GM18505 (cell line): ENCODE results near the gene SAMM50.

Experiments used
- ATAC-seq: cut with Tn5 transposase; IDR thresholded peaks from one replicate; pipeline ENCODE4 v1.9.1; 2021; ENCODE audit not compliant: unreplicated experiment
- POLR2A ChIP-seq: IDR thresholded peaks from 4 replicates; pipeline ENCODE4 v1.6.1; 2011; ENCODE audit warnings: borderline replicate concordance; ENCODE audit not compliant: insufficient read depth, insufficient read length; ENCODE audit errors: extremely low read depth

The SAMM50 gene

DNA sequence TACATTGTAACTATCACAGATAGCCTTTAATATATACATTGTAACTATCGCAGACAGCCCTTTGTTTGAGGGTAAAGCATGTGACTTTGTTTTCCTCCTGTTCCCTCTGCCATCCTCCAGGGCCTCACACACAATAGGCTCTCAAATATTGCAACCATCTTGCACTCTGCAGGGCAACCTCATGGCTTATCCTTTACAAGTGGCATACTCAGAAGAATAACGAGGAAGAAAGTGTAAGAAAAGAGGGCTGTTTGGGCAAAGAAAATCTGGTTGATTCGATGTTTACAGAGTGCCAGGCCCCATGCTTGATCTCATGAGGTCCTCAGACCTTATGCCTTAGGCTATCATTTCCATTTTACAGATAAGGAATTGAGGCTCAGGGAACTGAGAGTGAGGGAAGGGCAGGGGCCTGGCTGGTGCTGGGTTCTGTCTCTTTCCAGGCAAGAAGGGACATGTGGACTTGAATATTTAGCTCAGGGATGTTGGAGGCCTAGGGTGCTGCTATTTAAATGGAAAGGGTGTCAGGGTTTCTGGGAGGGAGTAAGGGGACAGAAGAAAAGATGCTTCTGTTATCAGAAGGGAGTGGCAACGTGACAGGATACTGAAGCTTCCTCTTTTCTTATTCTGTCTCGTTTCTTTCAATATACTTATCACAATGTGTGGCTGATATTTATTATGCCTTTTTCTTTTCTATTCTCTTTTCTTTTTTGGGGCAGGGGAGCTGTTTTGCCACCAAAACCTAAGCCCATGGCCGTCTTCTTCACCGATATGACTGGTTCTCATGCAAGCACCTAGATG is 1.1 kb upstream of the SAMM50 start:
- no peak for ATAC-seq
- no peak for TF ChIP-seq POLR2A

DNA sequence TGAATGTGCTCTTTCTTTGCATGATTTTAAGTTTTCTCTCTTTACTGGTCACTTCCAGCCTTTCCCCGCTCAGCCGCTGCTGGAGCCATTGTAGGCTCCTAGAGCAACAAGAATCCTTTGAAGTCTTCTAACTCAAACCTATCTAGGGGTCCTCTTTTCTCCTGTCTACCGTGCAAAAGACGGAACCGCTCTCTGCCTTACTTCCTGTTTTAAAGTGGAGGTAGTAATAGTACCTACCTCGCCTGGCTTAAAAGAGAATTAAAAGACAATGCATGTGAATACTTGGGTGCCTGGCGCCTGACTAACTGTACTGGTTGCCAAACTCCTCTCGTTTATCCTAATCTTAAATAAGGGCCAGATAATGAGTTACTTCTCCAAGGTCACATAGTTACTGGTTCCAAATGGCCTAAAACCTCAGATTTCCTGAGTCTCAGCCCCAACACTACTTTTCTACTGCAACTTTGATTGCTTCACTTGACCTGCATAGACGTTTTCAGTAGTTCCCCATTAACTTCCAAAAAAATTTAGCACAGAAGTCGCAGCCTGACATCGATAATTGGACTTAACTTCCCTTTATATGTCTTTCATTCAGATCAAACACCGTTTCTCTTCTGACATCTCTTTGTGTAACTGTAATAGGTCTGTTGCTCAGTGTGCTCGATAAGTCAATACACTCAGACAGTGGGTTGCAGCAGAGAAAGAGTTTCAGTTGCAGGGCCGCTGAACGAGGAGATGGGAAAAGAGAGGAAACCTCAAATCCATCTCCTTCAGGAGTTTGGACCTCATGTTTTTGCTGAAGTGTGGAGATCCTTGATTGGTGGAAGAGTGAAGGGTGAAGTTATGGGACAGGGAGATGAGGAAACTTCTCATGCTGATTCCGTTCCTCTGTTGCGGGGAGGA is 891 bp downstream of the SAMM50 start:
- no peak for TF ChIP-seq POLR2A
- ATAC-seq: no peak

DNA sequence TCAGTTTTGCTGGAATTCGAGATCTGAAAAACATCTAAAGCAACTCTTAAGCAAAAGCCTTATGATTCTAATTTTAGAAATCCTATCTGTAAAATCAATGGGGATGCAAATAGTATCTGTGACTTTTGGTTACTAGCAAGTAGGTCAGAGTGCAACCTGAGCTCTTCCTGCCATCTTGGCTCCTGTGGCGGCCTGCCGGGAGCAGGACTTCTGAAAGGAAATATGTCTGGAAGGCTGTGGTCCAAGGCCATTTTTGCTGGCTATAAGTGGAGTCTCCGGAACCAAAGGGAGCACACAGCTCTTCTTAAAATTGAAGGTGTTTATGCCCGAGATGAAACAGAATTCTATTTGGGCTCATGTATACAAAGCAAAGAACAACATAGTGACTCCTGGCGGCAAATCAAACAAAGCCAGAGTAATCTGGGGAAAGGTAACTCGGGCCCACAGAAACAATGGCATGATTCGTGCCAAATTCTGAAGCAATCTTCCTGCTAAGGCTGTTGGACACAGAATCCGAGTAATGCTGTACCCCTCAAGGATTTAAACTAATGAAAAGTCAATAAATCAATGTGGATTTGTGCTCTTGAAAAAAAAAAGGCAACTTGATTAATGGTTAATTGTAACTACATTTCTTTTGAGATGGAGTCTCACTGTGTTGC is 1.7 kb downstream of the SAMM50 start:
- TF ChIP-seq POLR2A: no peak
- no peak for ATAC-seq

DNA sequence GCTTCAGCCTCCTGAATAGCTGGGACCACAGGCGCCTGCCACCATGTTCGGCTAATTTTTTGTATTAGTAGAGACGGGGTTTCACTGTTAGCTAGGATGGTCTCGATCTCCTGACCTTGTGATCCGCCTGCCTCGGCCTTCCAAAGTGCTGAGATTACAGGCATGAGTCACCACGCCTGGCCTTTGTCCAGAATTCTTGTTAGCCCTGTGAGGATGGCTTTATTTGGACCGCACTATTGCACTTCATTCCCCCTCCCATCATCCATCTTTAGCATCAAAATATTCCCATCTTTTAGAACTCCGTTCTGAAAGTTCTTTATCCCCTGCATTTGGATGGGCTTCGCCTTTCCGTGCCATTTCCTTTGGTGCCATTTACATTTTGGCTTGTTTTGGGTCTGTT is 2.6 kb downstream of the SAMM50 start:
- TF ChIP-seq POLR2A: no peak
- no peak for ATAC-seq

DNA sequence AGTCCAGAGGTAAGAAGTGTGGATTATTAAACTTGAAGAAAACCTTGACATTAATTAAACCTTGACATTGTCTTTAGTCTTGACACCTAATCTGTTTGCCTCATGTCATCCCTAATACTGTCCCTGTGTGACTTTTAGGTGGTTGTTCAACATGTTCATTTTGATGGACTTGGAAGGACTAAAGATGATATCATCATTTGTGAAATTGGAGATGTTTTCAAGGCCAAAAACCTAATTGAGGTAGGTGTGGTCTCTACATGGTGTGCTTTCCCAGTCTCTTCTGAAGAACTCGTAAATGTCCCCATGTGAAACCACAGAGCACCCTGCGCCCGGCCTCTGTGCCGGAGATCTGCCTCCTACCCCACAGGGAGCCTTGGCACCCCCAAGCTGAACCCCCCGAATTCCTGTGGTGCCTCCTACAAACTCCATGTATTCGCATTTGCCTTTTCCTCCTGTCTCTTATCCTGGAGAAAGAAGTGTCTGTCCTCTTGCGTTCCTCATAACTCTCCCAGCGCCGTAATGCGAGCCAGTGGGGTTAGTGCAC is 9.1 kb downstream of the SAMM50 start:
- TF ChIP-seq POLR2A: no peak
- no peak for ATAC-seq

DNA sequence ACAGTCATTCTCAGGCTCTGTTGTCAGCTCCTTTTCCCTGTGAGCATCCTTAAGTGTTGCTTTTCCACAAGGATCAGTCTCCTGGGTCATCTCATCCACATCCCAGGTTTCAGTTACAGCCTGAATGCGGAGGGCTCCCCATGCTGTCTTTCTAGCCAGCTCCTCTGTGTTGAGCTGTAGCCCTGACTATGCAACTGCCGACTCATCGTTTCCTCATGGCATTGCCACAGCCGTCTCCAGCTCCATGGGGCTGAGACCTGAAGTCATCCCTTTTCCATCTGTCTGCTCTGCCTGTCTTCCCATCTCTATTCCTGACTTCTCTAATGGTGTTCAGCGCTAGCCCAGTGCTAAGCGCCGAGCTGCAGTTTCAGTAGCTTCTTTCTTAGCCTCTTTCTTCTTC is 11.8 kb downstream of the SAMM50 start:
- no peak for ATAC-seq
- TF ChIP-seq POLR2A: no peak

DNA sequence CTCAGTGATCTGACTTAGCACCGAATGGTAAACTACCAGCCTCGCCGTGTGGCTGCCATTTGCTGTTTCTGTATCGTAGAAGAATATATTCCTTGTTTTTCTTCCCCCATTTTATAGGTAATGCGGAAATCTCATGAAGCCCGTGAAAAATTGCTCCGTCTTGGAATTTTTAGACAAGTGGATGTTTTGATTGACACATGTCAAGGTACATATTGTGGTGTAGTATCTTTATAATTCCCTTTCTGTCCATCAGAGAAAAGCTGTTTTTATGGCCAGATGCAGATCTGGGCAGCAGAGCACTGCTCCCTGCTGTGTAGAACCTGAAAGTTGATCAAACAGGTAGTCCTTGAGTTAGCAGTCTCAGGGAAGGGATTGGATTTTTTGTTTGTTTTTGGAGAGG is 13.4 kb downstream of the SAMM50 start:
- no peak for ATAC-seq
- TF ChIP-seq POLR2A: no peak

DNA sequence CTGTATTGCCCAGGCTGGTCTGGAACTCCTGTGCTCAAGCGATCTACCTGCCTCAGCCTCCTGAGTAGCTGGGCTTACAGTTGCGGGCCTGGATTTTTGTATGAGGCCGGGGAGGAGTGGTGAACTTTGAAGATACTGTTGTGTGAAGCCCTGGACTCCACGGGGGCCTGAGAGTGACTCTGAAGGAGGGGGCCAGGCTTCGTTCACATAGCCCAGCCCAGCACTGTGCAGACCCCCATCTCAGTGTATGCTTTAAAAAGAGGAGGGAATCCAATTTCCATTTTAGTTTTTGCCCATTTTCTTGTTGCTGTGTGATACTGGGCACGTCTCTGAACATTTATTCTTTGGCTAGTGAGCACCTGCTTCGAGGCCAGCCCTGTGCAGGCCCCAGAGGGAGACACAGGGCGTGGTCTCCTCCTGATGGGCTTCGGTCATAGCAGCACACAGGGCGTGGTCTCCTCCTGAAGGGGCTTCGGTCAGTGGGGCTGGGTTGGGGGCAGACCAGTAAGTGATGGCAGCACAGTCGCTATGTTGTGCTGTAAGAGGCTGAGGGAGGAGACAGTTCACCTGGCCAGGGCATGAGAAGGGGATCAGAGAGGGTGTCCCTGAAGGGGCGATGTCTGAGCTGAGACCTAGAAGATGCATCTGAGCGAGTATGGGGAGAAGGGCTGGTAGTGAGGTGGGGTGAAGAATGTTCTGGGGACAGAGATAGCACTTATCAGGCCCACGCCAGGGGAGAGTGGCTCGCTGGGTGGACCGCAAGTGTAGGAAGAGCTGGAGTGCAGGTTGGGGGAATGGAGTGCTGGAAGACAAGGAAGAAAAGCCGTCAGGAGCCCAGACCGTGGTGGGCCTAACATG is 14.0 kb downstream of the SAMM50 start:
- TF ChIP-seq POLR2A: no peak
- no peak for ATAC-seq

DNA sequence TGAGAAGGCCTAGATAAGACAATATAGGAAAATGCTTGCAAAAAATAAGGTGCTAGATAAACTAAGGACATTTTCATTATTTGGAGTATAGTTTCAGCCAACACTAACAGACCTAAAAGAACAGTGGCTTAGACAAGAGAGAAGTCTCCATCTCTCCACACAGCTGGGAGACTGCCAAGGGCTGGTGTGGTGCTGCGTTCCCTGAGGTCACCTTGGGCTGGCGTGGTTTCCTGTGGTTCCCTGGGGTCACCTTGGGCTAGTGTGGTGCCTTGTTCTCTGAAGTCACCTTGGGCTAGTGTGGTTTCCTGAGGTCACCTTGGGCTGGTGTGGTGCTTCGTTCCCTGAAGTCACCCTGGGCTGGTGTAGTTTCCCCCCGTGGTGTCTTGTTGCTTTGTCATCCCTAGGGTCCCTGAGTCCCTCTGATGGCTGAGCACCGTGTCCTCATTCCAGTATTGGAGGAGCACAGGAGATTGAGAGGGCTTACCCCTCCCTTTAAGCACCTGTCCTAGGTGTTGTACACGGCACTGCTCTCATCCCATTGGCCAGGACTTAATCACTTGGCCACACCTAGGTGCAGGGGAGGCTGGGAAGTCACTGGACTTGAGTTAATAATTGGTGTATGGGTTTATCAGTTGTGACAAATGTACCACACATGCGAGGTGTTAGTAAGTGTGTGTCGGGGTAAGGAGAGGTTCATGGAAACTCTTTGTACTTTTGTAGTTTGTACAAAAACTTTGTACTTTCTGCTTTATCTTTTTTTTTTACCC is 14.9 kb downstream of the SAMM50 start:
- no peak for TF ChIP-seq POLR2A
- ATAC-seq: no peak

DNA sequence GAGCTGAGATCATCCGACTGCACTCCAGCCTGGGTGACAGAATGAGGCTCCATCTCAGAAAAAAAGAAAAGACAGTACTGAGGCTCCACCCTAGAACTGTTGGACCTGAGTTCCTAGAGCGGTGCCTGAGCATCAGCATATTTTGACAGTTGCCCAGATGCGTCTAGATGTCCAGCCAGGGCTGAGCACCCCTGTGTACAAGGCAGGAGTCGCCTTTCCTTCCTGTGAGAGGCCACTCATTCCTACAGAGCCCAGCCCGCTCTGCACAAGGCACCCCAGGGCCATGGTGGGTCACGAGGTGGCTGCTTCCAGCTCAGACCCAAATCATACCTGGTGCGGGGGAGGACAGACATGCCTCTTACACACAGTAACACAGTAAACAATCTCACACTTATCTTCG is 15.9 kb downstream of the SAMM50 start:
- TF ChIP-seq POLR2A: no peak
- no peak for ATAC-seq

DNA sequence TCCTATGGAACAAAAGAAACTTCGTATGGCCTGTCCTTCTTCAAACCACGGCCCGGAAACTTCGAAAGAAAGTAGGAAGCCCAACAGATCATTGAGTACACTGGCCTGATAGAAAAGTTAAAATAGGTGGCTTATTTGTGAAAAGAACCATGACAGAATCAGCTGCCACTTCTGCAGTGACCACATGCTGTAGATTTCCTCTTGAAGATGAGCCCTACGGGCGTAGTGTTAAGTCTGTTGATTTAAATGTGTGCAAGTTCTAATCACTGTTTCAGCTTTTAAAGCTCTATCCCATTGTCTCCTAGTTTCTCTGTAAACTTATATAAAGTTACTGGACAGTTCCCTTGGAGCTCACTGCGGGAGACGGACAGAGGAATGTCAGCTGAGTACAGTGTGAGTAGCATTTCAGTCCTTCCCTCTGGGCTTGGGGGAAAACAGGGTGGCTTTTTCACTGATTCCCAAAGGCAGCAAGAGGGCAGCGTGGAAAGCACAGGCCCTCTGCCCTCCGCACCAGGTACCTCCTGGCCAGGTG is 17.8 kb downstream of the SAMM50 start:
- no peak for TF ChIP-seq POLR2A
- ATAC-seq: no peak

DNA sequence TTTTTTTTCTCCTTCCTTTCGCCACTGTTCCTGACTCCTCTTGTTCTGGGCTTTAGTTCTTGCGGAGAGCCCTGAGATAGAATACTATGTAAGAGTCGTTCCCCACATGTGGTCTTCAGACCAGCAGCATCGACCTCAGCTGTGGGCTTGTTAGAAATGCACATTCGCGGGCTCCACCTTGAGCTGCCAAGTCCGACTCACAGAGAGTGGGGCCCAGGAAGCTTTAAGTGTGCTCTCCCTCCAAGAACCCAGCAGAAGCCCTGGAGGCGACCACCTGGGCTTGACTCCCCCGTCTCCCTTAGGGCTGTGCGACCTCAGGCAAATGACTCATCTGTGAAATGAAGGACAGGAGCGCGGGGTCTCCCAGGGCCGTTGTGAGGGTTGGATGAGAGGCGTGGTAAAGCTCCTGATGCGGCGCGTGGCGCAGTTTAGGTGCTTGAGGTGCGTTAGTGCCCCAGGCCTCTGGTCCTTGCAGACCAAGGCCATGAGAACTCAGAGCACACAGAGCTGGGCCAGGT is 18.8 kb downstream of the SAMM50 start:
- no peak for TF ChIP-seq POLR2A
- ATAC-seq: no peak

DNA sequence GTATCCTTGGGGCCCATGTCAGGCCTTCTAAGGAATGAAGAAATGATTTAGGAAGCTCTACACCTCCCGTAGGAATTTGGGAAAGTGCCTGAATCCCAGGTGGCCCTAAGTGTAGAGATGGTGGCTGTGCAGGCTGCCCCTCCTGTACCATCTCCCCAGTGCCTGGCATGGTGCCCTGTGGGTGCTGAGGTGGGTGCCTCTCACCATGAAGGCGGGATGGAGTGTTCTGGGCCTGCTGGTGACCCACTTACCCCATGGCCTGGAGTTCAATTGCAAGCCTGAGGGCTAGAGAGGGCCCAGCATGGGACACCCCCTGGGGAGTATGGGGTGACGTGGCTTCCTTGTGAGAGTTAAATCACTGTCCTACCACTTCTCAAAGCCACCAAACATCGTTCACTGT is 19.8 kb downstream of the SAMM50 start:
- ATAC-seq: no peak
- TF ChIP-seq POLR2A: no peak
